Epithelial cell of proximal tubule (primary cell): ENCODE results near the gene LYST. TPM values are rescaled to one million over a fixed set of nuclear protein-coding genes. Genes with fewer than 3 reads are reported as not detected.

Source experiments
- DNase-seq: peaks from one replicate; pipeline ENCODE4 v3.0.0-alpha.2; 2011; ENCODE audit warnings: low read depth
- H3K4me3 ChIP-seq: 2 replicates; pipeline ENCODE4 v1.5.1; 2011; ENCODE audit warnings: low read depth, mild to moderate bottlenecking, low read length
- total RNA-seq: library from RNA; depleted of rRNA; stranded (reverse); fragments of >200 nt; gene quantifications from 2 replicates; pipeline ENCODE4 v1.2.3, GENCODE V29; 2015
- TF ChIP-seq, protein P1 (sequence below): conservative IDR thresholded peaks from 2 replicates; pipeline ENCODE4 v1.5.1; 2012; ENCODE audit warnings: low read depth, mild to moderate bottlenecking, low read length

The LYST gene
- total RNA-seq, 1 donor from 2014 or later, result 10.3 TPM

DNA sequence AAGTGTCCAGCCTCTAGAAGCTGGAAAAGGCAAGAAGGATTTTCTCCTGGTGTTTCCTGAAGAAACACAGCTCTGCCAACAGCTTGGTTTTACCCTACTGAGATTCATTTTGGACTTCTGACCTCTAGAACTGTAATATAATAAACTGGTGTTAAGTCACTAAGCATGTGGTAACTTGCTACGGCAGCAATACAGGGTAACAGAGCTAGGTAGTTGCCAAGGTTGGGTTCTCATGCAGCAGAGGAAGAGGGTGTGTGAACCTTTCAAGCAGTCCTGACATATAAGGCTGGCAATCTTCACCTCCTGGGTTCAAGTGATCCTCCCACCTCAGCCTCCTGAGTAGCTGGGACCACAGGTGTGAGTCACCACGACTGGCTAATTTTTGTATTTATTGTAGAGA is 253.1 kb downstream of the LYST start:
- no peak for DNase-seq
- TF ChIP-seq, protein P1, sequence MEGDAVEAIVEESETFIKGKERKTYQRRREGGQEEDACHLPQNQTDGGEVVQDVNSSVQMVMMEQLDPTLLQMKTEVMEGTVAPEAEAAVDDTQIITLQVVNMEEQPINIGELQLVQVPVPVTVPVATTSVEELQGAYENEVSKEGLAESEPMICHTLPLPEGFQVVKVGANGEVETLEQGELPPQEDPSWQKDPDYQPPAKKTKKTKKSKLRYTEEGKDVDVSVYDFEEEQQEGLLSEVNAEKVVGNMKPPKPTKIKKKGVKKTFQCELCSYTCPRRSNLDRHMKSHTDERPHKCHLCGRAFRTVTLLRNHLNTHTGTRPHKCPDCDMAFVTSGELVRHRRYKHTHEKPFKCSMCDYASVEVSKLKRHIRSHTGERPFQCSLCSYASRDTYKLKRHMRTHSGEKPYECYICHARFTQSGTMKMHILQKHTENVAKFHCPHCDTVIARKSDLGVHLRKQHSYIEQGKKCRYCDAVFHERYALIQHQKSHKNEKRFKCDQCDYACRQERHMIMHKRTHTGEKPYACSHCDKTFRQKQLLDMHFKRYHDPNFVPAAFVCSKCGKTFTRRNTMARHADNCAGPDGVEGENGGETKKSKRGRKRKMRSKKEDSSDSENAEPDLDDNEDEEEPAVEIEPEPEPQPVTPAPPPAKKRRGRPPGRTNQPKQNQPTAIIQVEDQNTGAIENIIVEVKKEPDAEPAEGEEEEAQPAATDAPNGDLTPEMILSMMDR, result no peak
- no peak overlapping the region for H3K4me3 ChIP-seq

- TF ChIP-seq, protein P1, result no peak
- H3K4me3 ChIP-seq, result no peak overlapping the region
- no peak for DNase-seq
Measured at GRCh38 chr1:235612761-235613160, 253.9 kb downstream of the LYST start.

Other genes starting within 250 kb of the LYST start
- gene GNG4, start 217.1 kb downstream of the LYST start, total RNA-seq, result 0.12 and 0.43 TPM in 2 replicates
- gene NID1, start 198.2 kb upstream of the LYST start, total RNA-seq, result 19.2 and 23.2 TPM in 2 replicates